K562 (cell line): Measurements from ENCODE around the gene RAB3GAP1.

ENCODE experiments used
- ATF3 ChIP-seq, 2 experiments: fragments of 450-650 bp in 1 of 2; sonication (generic) in 1 of 2; formaldehyde crosslinking in 1 of 2; IDR thresholded peaks in 1 of 2; conservative IDR thresholded peaks in 1 of 2; 2 replicates each; pipeline versions ENCODE4 v1.6.1 to v1.8.1; 2016 to 2023; ENCODE audit warnings: mild to moderate bottlenecking in 2 of 2, moderate library complexity in 2 of 2, inconsistent platforms in 1 of 2, missing genetic modification reagents in 1 of 2
- BHLHE40 ChIP-seq: IDR thresholded peaks from 2 replicates; pipeline ENCODE4 v1.6.1; 2011; ENCODE audit warnings: low read length, improper control_type of control experiment
- ELF1 ChIP-seq: fragments of 200-800 bp; sonication (Bioruptor generic); IDR thresholded peaks from 2 replicates; pipeline ENCODE4 v1.6.1; 2016; ENCODE audit warnings: missing genetic modification characterization, missing compliant biosample characterization
- RNF2 ChIP-seq: sonication (generic); IDR thresholded peaks from 2 replicates; pipeline ENCODE4 v1.6.1; 2016
- ZNF77 ChIP-seq: fragments of 250-450 bp; sonication (Bioruptor Pico); IDR thresholded peaks from 2 replicates; pipeline ENCODE4 v1.5.0; 2020

- TF ChIP-seq ATF3 (IDR thresholded peaks at IDR 0.05) (0 out of 2 replicates have a peak, but pooled peaks have one; percentile 11), ATF3 (CRISPR knock-in tag; conservative IDR thresholded peaks at IDR 0.05) (no peak), BHLHE40 (peak; percentile 31; the same call in 1 of the 2 replicates), RNF2 (no peak), ZNF77 (no peak), ELF1 (tag) (peak; percentile 52)
Measured at GRCh38 chr2:135052042-135052876, at the start of gene RAB3GAP1.
